Aorta (tissue), 5 donors: ENCODE data around the gene PXN. TPM values are rescaled to one million over a fixed set of nuclear protein-coding genes. Genes with fewer than 3 reads are reported as not detected.
A peak's percentile ranks its signal among the peaks of the same experiment; 100 is the strongest.

Experiments used
- ATAC-seq: fragments of 200-7000 bp; cut with Tn5 transposase; one replicate; pipeline ENCODE4 v1.9.1; 2022; ENCODE audit warnings: moderate library complexity; ENCODE audit not compliant: low FRiP score
- DNase-seq, 2 donors: peaks; one replicate each; pipeline ENCODE4 v3.0.0-alpha.2; 2020
- H3K27ac ChIP-seq, 2 donors: one replicate each; pipeline ENCODE4 v1.5.1; 2013; ENCODE audit warnings: low read length in 2 of 2, mild to moderate bottlenecking in 2 of 2, moderate library complexity in 2 of 2, control low read depth in 1 of 2, inconsistent platforms in 1 of 2, low read depth in 1 of 2
- H3K27me3 ChIP-seq, 2 donors: one replicate each; pipeline ENCODE4 v1.6.1; 2013; ENCODE audit warnings: control low read depth in 1 of 2, low read length in 1 of 2, mild to moderate bottlenecking in 1 of 2, moderate library complexity in 1 of 2; ENCODE audit not compliant: insufficient read depth in 2 of 2, control insufficient read depth in 1 of 2
- H3K36me3 ChIP-seq, 2 donors: one replicate each; pipeline ENCODE4 v1.6.1; 2013; ENCODE audit warnings: control low read depth in 1 of 2, low read length in 1 of 2, mild to moderate bottlenecking in 1 of 2; ENCODE audit not compliant: insufficient read depth in 2 of 2, control insufficient read depth in 1 of 2
- H3K4me1 ChIP-seq, 2 donors: one replicate each; pipeline ENCODE4 v1.6.1; 2013; ENCODE audit warnings: low read length in 2 of 2, control low read depth in 1 of 2, mild to moderate bottlenecking in 1 of 2, moderate library complexity in 1 of 2; ENCODE audit not compliant: insufficient read depth in 2 of 2, control insufficient read depth in 1 of 2
- H3K4me3 ChIP-seq, 2 donors: one replicate each; pipeline ENCODE4 v1.5.1; 2013; ENCODE audit warnings: low read length in 2 of 2, control low read depth in 1 of 2, mild to moderate bottlenecking in 1 of 2
- H3K9me3 ChIP-seq: one replicate; pipeline ENCODE4 v1.6.1; 2013; ENCODE audit warnings: mild to moderate bottlenecking, low read length; ENCODE audit not compliant: control insufficient read depth
- WGBS, 2 donors: extraction: QIAGEN DNeasy Blood & Tissue Kit; methylation state at CpG; one replicate each; pipeline ENCODE4 v1.1.7; 2013; 5-methylcytosine and 5-hydroxymethylcytosine counted together
- intact Hi-C, 2 donors: fragments of 100-400 bp; cut with DNase I; formaldehyde crosslinking; loops; one replicate each; pipeline versions ENCODE4 v1.14.2 to v1.15.0; 2022
- polyA plus RNA-seq, 2 donors: library from polyadenylated mRNA; stranded (reverse); fragments of 200-250 nt; gene quantifications; one replicate each; pipeline ENCODE4 v1.2.3, GENCODE V29; 2013
- total RNA-seq, 2 donors: library from RNA; stranded (reverse); fragmentation: NEBNext Ultra II Directional; extraction: Animal tissue kit (Norgen Biotek cat#: 25700); gene quantifications; one replicate each; pipeline ENCODE4 v1.2.1, GENCODE V29; 2021
- donor health status: healthy with polysubstance abuse.
- donor health status: Bipolar disorder and iron deficiency.
- donor health status: DM: no; HTN: no; CAD: no.
- donor health status: DM: no; HTN: no; CAD: no.
- donor health status: DM: yes; HTN: yes; CAD: no.

Gene PXN
- total and polyA plus RNA-seq, 4 donors: 31.3 to 138 (median 95.3) TPM

DNA sequence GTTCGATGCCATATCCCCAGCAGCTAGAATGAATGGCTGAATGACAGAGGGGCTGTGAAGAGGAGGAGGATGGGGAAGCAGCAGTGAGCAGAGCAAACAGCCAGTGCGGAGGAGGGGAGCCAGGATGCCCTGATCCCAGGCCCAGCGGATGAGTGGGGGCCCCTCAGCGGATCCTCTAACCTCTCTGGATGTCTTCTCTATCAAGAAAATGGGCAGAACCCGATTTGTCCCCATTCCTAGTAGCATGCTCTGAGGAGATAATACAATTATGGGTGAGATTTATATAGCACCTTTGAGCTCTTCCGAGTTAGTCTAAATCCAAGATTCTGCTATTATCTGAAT, 34.6 kb downstream of the PXN start:
- WGBS, 2 donors: 47 to 49% methylated on average over 6 of the region's 6 CpGs
- intact Hi-C loops: no loop called here
- Histone ChIP-seq H3K4me1 (no peaks in the 10 kb centered on the region), H3K27ac (peak overlapping the region; percentile 83 to 94), H3K27me3 (no peaks in the 10 kb centered on the region), H3K9me3 (no peaks in the 10 kb centered on the region), H3K36me3 (no peaks in the 10 kb centered on the region), H3K4me3 (no peak overlapping the region)
- DNase-seq (peak in 1 of 2 donors; percentile 42), ATAC-seq (no peak)

- no peaks in the 10 kb centered on the region for H3K36me3 ChIP-seq
- no peaks in the 10 kb centered on the region for H3K4me1 ChIP-seq
- DNase-seq: peak in 1 of 2 donors; percentile 80
- ATAC-seq: peak; percentile 69
- WGBS, 2 donors: 11 to 13% methylated on average over 8 to 9 of the region's 9 CpGs
- no peak overlapping the region for H3K4me3 ChIP-seq
- no peaks in the 10 kb centered on the region for H3K27me3 ChIP-seq
- peak overlapping the region; percentile 83 to 94 for H3K27ac ChIP-seq
- H3K9me3 ChIP-seq: no peaks in the 10 kb centered on the region
- intact Hi-C loops: no loop called here
Measured at GRCh38 chr12:120230326-120230973, 35.1 kb downstream of the PXN start.

DNA sequence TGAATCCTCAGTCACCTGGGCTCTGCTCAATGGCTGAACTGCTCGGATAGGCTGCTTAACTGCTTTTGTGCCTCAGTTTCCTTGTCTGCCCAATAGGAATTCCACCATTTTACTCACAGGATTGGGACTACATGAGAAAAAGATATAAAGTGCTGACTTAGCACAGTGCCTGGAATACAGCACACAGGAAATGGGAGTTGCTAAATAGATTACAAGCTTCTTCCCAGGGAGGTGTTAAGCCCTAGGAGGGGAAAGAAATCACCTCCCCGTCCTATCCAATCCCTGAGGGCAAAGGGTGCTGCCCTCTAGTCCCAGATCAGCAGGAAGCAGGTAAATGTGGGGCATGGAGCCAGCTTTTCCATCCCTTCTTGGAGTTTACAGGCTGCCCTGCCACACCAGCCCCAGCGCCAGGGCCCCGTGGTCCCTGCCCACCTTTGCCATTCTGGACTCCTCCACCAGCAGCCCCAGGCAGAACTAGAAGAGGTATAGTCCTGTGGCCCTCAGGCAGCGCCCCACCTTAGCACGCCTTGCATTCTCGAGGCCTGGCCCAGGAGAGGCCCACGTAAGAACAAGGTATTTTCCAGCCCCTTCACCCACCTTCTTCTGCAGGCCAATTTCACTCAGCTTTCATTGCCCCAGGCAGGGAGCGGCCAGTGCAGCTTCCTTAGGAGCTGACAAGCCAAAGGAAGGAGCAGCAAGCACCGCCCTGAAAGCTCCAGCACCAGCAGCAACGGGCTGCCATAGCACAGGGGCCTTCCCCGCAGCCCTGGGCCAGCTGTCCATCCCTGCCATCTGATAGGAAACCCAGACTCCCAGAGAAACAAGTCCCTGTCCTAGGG, 35.8 kb downstream of the PXN start:
- DNase-seq: peak in 1 of 2 donors; percentile 49
- 45 to 53% methylated on average over 11 to 12 of the region's 12 CpGs for WGBS, 2 donors
- no peak for ATAC-seq
- Histone ChIP-seq H3K27me3 (no peaks in the 10 kb centered on the region), H3K36me3 (no peaks in the 10 kb centered on the region), H3K4me3 (no peak overlapping the region), H3K4me1 (no peaks in the 10 kb centered on the region), H3K9me3 (no peaks in the 10 kb centered on the region), H3K27ac (peak overlapping the region; percentile 16 to 90)
- intact Hi-C loops: no loop called here

DNA sequence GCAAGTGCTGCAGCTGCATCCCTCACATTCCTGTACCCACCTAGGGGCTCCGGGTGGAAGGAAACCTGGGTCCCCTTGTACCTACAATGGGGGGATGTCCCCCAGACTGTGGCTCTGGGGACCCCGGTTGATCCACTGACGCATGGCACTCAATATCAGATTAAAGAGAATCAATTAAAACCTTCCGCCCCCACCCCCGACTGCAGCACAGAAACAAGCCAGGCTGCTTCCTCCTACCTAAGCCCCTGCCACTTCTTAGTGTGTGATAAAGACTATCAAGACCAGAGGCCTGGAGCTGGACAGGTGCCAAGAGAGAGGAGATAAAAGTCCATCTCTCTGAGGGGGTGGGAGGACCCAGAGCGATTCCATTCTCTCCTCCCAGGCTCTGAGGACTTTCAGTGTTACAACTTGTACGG, 36.5 kb downstream of the PXN start:
- H3K27ac ChIP-seq: no peak overlapping the region
- intact Hi-C loops: no loop called here
- peak in 1 of 2 donors; percentile 63 for DNase-seq

DNA sequence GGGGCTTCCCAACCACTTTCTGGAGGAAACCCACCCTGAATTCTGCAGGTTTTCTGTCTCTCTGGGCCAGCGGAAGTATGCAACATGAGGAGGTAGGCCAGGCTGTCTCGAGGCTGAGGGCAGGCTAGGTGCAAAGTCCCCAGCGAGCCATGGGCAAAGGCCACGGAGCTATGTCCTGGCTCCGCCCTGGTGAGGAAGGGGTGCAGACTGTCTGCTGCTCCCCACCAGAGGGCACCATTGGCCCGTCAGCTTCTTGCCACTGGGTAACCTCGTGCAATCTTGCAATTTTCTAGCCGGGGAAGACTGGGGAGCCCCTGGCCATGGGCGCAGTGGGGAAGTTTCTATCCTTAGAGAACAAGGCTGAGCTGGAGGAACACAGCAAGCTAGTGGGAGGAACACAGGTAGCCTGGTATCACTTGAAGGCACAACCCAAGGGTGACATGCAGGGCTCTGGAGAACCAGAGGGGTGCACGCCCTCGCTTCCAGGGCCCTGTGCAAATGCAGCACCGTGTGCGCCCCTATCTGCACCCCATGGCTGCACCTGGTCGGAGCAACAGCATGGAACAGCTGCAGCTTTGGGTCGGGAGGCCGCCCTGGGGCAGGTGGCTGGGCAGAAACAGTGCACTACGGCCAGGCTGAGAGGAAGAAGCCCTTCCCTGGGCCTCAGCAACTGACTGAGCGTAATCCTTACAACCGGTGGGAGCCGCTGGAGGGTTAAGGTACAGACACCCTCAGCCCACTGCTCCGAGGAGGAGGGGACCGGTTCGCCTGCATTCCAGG, 37.0 kb downstream of the PXN start:
- DNase-seq: peak; percentile 93 to 95
- H3K27ac ChIP-seq: no peak overlapping the region
- H3K4me3 ChIP-seq: no peak overlapping the region
- intact Hi-C loops: loop anchor here (1.0 kb wide), 1 partner anchor 37 kb away; the partner anchor contains the start of gene PXN (in 2 of the 2)
- no peaks in the 10 kb centered on the region for H3K27me3 ChIP-seq
- no peaks in the 10 kb centered on the region for H3K36me3 ChIP-seq
- peak; percentile 84 for ATAC-seq
- no peaks in the 10 kb centered on the region for H3K9me3 ChIP-seq
- no peaks in the 10 kb centered on the region for H3K4me1 ChIP-seq
- 20 to 21% methylated on average over 23 of the region's 23 CpGs for WGBS, 2 donors

More for the DNA sequence above, 36.5 kb downstream of the PXN start:
- 56 to 59% methylated on average over 7 of the region's 7 CpGs for WGBS, 2 donors
- Histone ChIP-seq H3K4me1 (no peaks in the 10 kb centered on the region), H3K27me3 (no peaks in the 10 kb centered on the region), H3K36me3 (no peaks in the 10 kb centered on the region), H3K4me3 (no peak overlapping the region), H3K9me3 (no peaks in the 10 kb centered on the region)
- no peak for ATAC-seq

DNA sequence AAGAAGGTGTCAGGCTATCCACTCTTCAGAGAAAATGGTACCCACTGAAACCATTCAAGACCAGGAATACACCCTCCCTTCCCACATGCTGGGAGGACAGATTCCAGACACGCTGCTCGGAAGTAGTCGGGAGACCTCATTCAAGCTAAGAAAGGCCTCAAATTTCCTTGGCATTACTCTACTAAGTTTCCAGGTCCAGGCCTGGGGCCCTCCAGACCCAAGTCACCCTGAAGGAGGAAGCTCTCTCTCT, 37.6 kb downstream of the PXN start:
- WGBS, 2 donors: 41 to 55% methylated on average over 3 of the region's 3 CpGs
- DNase-seq: no peak
- H3K27ac ChIP-seq: no peak overlapping the region
- intact Hi-C loops: loop anchor here (1.0 kb wide), 1 partner anchor 37 kb away; the partner anchor contains the start of gene PXN (in 2 of the 2)
- no peaks in the 10 kb centered on the region for H3K27me3 ChIP-seq
- no peak for ATAC-seq
- no peak overlapping the region for H3K4me3 ChIP-seq
- no peaks in the 10 kb centered on the region for H3K4me1 ChIP-seq
- H3K36me3 ChIP-seq: no peaks in the 10 kb centered on the region
- H3K9me3 ChIP-seq: no peaks in the 10 kb centered on the region

DNA sequence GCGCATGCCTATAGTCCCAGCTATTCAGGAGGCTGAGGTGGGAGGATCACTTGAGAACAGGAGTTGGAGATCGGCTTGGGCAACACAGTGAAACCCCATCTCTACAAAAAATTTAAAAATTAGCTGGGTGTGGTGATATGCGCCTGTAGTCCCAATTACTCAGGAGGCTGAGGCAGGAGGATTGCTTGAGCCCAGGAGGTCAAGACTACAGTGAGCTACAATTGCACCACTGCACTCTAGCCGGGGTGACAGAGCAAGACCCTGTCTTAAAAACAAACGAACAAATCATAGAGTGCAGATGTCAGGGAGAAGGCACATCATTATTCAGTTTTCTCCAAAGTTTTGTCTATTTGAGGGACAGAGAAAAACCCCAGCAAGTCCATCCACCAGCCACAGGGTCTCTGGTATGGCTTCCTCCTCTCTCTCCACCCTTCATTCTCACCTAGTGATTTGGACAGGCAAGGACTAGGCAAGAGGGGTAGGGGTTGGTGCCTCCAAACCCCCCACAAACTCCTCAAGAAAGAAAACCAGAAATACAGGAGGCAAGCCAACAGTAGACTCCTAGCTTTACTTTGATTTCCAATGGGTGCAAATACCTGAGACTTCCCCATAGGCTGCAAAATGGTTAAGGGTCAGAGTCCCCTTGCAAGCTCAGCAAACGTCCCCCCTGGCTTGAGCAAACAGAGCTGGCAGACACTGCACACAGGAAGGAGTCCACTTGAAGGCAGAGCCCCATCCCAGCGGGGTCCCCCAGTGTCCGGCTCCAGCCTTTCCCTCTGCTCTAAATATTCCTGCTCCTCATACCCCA, 38.1 kb downstream of the PXN start:
- intact Hi-C loops: loop anchor here (1.0 kb wide), 1 partner anchor 38 kb away; the partner anchor contains the start of gene PXN (in 2 of the 2)
- peaks cover 0 to 3% of the 10 kb centered on the region in 2 donors for H3K36me3 ChIP-seq
- ATAC-seq (no peak), DNase-seq (no peak)
- no peaks in the 10 kb centered on the region for H3K4me1 ChIP-seq
- WGBS, 2 donors: 80% methylated on average over 8 of the region's 8 CpGs
- H3K4me3 ChIP-seq: no peak overlapping the region
- no peaks in the 10 kb centered on the region for H3K27me3 ChIP-seq
- H3K27ac ChIP-seq: no peak overlapping the region
- no peaks in the 10 kb centered on the region for H3K9me3 ChIP-seq
